NCI-H460 (cell line): ENCODE measurements around the gene SYMPK. TPM values are rescaled to one million over a fixed set of nuclear protein-coding genes. Genes with fewer than 3 reads are reported as not detected.

Experiments used
- DNase-seq: peaks from one replicate; pipeline ENCODE4 v3.0.0-alpha.2; 2016; ENCODE audit warnings: low read depth; ENCODE audit errors: extremely low read depth
- total RNA-seq: library from RNA; depleted of rRNA; stranded (reverse); fragments of >200 nt; shearing (Covaris generic); gene quantifications from 2 replicates; pipeline ENCODE4 v1.2.3, GENCODE V29; 2014

SYMPK gene
- total RNA-seq, 1 experiment from 2014 or later: 26.6 TPM

DNA sequence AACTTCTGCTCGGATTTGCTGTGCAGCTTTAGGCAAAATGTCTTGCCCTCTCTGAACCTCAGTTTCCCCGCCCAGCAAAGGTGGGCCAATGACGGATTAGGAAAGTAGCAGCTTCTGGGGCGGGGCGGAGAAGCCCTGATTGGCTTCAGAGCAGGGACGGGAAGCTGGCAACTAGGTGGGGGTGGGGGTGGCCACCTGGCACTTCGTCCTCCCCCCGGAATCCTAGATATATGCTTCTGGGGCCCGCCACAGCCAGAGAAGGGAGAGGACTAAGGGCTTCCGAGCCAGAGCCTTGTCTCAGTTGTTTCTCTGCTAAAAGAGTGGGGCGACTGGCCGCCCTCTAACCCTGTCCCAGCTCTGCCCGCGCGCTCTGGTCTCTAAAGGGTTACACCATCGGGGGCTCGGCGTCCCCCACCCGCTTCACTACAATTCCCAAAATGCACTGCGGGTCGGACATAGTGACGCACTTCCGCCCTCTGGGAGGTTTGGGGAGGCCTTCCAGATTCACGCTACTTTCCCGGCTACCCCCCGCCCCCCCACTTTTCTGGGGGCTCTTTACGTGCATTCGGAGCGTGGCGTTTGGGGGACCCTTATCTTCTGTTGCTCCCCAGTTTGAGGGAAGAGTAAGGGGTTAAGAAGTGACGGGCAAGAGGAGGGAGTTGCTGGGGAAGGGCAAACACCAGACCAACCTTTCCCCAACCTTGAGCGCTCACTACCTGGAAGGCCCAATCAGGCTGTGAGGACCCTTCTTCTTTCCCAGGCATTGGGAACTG, 23.7 kb upstream of the SYMPK start:
- DNase-seq: peak; percentile 86

DNA sequence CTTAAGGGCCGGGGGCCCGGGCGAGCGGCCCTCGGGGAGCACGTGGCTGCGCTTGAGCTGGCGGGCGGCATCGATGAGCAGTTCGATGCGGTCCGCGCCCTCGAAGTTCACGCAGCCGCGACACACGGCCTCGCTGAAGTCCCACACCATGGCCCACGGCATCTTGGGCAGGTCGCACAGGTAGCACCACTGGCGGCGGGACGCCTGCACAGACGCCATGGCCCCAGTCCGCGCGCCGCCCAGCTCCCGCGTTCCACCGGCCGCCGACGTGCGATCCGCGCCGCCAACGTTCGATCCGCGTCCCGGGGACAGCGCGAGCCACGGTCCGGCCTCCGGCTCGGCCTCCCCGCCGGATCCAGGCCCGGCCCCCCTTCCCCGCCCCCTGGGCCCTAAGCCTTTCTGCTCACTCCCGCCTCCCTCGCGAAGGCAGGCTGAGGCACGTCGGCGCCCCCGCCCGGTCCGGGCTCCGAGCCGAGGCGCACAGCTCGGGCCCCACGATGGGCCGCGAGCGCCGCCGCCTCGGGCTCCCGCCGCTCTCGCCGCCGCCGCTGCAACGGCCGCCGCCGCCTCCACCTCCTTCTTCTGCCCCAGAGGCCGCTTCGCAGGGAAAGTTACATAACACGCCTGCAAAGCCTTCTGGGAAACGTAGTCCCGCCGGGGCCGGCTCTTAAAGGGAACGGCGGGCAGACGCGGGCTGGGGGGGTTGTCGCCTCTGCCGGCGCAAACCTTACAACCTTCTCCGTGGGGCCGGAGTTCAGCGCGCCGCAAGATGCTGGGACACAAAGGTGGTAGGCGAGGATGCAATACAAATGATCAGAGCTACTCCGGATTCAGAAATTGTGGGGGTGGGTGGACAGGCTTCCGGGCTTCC, 22.8 kb upstream of the SYMPK start, which contains the start of gene IRF2BP1:
TSS of gene IRF2BP1 (minus strand) at position 586 of the 871 bp plus-strand sequence. CDS start at position 219, 367 bp downstream.
- peak; percentile 88 for DNase-seq

DNA sequence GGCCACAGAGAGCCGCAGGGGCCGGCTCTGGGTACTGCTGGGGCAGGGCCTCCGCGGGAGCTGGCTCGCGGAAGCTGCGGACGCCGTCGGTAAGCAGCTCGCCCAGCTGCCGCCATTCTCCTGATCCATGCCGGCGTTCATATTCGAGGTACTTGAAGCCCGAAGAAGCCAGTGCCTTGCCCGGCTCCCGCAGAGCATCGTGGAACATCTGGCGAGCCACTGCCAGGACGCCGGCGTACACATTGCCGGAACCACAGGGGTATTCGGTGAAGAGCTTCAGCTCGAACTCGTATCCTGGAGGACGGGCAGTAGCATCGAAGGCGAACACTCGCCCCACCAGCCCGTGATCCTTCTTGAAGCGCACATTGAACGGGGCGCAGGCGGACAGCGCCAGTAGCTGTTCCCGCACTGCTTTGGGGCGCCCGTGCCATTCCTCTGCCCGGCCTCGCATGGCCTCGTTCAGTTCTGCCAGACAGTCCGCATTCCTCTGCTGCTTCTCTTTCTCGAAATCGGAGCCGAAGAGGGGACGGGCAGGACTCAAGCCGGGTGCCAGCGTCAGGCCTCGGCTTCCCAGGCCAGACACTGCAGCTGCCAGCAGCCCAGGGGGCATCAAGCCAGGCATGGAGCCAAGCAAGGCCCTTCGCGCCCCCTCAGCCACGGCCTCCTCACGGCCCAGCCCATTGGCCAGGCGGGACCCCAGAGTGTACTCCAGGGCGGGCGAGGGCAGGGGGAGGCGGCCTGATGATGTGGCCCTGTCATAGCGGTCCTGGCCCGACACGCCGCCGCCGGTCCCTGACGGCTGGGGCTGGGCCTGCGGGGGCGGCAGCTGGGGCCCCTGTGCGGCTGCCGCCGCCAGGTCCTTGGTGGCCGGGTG, 22.0 kb upstream of the SYMPK start:
- no peak for DNase-seq

DNA sequence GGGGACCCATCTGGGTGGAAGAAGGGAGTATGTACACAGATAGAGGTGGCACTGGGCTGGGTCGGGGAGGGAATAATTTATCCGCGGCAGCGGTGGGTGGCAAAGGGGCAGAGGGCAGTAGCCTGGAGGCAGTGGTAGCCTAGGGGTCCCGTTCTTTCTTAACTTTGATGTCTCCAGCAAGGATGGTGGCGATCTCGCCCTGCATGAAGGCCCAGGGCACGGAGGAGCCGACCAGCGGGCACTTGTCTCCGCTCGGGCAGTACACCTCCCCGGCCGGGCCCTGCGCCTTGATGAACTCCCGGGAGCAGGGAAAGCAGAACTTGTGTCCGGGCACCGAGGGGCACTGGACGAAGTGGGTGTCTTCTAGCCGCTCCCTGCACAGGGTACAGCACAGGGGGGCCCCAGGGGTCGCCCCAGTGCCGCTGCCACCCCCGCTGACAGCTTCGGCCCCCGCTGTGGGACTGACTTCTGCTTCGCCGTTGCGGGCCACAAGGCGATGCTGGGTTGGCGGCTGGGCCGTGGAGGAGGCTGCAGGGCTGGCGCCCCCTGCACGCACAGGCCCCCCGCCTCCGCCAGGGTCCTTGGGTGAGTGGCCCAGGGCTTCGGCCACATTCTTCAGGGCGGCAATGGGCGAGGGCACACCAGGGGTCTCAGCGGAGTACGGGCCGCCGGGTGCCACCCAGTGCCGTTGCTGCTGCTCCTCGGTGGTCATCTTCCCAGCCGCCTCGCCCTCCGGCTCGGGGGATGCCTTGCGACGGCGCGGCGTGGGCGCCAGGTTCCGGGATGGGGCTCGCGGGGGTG, 21.1 kb upstream of the SYMPK start:
- DNase-seq: no peak

DNA sequence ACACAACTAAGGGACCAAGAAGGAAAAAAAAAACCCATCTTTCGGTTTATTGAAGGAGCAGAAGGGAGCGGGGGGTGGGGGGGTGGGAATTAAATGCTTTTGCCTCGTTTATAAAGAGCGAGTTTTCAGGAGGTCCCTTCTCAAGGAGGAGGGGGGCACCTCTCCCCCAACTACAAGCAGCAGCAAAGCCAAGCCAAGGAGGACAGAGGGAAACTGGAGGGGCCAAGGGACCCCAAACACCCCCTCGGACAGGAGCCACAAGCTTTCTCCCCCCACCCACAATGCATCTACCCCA, 20.6 kb upstream of the SYMPK start:
- DNase-seq: no peak

DNA sequence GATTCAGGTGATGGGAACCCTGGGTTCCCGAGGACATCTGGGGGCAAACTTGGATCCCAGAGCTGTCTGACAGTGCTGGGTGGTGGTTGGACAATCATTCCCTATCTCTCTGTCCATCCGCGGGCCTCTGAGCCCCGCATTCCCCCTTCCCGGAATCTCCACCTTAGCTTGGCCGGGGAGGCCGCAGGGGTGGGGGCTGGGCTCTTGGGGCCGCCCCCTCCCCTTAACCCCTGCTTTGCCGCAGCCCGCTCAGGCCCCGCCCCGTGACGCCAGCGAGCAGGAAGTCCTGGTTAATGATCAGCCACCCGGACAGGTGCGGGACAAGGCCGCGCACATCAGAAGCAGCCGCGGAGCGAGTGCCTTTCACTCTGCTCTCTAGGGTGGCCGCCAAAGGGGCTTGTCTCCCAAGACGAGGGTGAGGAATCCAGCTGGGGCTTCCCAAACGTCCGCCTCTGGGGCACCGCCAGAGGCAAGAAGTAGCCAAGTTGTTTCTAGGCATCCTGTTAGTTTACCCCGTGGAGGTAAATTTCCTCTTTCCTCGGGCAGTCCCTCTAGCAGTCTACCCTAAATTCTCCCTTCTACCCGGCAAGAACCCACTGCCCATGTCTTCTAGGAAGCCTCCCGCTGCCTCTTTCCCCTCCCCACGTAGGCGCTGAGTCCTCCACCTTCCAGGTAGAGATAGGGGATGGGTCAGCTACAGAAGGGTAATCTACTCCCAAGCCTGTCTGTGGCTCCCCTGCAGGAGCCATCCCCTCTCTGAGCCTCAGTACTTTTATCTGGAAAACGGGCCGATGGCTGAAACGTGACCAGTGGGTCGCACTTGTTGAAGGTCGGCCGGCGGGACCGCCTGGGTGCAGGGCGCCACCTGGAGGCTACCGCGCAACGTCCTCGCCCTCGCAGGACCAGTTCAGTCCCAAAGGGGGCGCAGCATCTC, 20.0 kb upstream of the SYMPK start:
- peak; percentile 74 for DNase-seq

DNA sequence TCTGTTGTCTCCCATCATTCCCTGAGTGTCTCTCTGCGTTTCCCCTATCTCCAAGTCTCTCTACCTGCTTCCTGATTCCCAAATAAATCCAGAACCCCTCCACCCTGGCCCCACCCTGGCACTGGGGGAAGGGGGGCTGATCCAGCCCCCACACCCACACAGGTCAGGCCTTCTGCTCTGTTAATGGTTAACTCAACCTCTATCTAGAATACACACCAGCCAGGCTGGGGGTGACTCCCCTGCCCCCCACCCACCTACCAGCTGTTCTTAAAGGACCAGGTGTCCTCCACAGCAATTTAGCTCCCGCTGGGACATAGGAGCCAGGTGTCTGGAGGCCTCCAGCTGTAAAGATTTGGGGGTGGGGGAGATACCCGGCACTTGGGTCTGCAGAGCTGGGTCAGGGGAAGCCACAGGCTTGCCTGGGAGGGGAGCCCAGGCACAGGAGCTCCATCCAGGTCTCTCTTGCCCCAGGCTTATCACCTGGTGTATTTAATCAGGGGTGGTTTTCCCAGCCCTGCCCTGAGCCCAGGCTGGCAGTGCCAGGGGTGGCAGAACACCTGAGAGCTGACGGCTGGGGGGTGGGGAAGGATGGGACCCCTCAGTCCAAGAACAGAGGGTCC, 19.1 kb upstream of the SYMPK start:
- DNase-seq: no peak

DNA sequence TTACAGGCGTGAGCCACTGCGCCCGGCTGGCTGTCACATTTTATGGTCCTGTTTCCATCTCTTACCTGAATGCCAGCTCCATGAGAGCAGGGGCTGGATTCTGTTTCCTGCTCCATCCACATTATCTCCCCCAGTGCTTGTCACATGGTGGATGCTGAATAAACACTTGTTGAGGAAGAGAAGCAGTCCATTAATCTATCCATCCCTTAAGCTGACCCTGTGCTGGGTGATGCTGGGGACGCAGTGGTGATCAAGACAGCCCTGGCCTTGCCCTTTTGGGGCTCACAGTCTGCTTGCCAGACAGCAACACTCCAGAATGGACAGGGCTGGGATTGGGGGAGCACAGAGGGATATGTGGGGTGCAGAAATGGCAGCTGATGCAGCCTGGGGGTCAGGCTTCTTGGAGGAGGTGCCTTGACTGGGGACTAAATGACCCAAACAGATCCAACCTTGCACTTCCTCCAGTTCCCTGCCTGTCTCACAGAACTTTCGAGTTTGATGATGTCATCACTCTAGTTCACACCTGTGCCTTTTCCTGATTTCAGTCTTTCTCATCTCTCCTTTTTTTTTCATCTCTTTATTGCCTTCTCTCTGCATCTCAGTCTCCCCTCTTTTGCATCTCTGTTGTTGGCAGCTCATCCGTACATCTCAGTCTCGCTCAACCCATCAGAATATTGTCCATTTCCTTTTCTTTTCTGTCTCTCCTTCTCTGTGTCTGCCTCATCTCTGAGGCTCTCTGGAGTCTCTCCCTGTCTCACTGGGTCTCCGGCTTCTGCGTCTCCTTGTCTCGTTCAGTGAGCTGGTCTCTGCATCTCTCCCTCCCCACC, 18.3 kb upstream of the SYMPK start:
- DNase-seq: no peak

DNA sequence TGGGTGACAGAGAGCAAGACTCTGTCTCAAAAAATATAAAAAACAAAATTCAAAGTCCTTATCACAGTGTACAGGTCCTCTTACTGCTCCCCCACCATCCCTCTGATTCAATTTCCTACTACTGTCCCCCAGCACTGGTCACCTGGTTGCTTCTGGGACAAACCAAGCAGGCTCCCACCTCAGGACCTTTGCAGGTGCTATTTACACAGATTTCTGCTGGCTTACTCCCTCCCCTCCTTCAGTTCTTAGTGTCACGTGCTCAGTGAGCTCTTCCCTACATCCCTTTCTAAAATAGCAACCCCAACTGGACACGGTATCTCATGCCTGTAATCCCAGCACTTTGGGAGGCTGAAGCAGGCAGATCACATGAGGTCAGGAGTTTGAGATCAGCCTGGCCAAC, 17.0 kb upstream of the SYMPK start:
- DNase-seq: no peak

DNA sequence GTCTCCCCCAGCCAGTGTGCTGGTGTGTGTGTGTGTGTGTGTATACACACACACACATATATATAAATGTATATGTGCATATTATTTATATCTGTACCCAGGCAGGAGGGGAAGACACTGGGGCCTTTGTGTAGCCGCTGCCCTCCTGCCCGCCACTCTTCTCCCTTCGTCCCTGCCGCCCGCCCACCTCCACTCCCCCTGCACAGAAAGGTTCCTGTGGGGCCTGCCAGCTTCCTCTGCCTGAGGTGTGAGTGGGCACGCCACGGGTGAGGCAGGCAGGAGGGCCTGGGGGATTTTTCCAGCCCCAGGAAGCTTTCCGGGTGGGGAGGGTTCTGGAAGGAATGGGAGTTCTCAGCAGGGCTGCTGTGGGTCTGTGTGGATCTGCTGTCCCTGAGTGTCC, 16.1 kb upstream of the SYMPK start:
- DNase-seq: no peak

DNA sequence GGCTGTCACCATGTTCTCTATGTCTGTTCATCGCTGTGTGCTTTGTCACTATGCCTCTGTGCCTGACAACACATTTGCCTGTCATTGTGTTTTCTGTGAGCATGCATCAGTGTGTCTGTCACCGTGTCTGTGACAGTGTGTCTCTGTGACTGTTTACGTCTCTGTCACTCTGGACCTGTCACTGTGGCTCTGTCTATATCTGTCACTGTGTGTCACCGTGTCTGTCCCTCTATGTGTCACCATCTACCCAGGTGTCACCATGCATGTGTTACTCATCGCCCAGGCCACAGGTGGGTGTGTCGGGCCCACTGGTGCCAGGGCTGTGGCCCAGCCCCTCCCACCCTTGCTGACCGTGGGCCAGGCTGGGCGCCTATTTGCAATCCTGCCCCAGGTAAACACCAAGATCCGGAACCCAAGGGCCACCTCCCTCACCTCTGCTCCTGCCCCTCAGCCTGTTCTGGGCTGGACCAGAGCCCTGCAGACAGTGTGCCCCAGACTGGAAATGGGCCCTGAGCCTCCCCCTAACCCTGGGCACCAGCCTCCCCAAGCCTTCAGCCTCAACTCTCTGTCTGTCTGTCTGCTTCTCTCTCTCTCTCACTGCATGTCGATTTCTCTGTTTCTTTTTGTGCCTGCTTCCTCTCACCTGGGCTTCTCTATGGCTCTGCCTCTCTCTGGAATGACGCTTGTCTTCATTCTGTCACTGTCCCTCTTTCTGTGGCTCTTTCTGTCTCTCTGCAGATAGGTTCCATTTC, 15.3 kb upstream of the SYMPK start:
- DNase-seq: no peak

DNA sequence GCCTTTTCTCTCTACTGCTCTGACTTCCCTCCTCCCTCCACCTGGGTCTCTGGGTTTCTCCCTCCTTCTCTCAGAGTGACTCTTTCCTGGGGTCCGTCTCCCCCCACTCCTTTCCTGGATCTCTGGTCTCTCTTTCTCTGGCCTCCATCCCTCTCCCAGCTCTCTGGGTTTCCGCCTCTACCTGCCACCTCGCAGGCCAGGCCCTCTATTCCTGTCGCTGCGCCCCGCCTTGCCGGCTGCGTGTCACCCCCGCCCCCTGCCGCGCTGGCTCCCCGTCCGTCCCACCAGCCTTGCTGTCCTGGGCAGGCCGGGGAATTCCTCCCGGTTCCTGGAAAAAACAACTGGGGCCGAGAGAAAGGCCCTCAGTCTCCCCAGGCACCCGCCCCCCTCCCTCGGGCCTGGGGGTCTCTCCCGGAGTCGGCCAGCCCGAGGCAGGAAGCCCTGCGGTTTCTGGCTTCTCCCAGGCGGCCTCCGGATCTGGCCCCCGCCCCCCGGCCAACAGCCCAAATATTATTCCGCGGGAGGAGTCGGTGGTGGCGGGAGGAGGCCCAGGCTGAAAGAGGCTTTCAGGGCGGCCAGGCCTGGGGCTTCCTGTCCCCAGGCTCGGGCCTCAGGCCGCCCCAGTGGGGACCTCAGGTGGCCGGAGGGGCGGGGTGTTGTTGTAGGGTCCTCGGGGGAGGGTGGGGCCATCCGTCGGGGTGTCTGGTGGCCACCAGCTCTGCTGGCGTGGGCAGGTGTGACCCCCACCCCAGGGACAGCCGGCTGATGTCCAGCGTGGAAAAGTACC, 13.7 kb upstream of the SYMPK start:
- DNase-seq: no peak

DNA sequence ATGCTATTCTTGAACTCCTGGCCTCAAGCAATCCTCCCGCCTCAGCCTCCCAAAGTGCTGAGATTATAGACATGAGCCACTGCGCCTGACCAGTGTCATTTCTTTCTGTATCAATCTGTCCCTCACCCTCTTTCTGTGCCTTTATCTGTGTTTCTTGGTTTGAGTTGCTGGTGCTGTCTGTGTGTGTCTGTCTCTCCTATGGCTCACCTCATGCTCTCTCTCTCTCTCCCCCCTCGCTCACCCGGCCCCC, 13.1 kb upstream of the SYMPK start:
- DNase-seq: no peak

DNA sequence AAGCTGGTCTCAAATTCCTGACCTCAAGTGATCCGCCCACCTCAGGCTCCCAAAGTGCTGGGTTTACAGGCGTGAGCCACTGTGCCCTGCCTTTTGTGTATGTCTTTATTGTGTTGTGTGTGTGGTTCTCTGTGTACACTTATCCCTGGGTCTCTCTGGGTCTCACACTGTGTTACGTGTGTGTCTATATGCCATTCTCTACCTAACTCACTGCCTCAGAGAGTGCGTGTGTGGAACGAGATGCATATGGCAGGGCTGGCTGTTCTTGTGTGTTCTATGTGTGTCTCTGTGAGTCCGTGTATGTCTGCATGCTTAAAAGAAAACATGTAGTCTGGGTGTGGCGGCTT, 11.6 kb upstream of the SYMPK start:
- DNase-seq: no peak

DNA sequence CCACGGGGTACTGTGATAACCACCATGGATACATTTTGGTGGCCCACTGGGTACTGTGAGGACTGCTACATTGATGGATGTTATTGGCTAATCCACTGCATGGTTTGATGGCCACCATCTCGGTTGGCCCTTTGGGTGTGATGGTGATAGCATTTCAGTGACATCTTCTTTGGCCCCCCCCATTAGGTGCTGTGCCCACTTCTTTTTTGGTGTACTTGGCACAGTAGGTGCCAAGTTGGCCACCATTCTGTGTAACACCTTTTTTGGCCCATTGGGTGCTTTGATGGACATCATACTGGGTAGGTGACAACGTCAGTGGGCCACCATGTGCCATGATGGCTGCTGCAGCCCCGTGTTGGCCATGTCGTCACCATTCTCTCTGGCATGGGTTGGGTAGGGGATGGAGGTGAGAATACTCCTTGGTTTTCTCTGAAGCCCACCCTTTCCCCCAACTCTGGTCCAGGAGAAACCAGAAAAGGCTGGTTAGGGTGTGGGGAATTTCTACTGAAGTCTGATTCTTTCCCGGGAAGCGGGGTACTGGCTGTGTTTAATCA, 10.3 kb upstream of the SYMPK start:
- no peak for DNase-seq

DNA sequence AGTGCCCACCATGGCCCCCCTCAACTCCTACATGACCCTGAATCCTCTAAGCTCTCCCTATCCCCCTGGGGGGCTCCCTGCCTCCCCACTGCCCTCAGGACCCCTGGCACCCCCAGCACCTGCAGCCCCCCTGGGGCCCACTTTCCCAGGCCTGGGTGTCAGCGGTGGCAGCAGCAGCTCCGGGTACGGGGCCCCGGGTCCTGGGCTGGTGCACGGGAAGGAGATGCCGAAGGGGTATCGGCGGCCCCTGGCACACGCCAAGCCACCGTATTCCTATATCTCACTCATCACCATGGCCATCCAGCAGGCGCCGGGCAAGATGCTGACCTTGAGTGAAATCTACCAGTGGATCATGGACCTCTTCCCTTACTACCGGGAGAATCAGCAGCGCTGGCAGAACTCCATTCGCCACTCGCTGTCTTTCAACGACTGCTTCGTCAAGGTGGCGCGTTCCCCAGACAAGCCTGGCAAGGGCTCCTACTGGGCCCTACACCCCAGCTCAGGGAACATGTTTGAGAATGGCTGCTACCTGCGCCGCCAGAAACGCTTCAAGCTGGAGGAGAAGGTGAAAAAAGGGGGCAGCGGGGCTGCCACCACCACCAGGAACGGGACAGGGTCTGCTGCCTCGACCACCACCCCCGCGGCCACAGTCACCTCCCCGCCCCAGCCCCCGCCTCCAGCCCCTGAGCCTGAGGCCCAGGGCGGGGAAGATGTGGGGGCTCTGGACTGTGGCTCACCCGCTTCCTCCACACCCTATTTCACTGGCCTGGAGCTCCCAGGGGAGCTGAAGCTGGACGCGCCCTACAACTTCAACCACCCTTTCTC, 9.4 kb upstream of the SYMPK start:
- no peak for DNase-seq
